ENCODE results near the gene CD2AP.

Gene CD2AP

DNA sequence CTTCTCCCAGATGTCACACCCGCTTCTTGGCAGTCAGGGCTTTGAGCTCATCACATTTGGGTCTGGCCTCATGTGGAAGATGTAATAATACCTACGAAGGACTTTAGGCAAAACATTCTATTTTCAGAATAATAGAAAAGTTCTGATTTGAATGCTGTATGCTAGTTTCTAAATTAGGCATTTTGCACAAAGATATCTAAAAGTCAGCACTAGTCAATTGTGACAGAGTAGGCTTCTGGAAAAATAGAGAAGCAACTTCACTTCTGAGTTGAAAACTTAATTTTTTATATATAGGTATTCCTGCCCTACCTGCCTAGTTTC, 38.3 kb upstream of the CD2AP start:
- TF ChIP-seq SIN3A (IDR thresholded peaks at IDR 0.05; ENCODE audit: borderline replicate concordance, insufficient read depth, low read length), result no peak
- TF ChIP-seq FOXP2 (optimal IDR thresholded peaks at IDR 0.05; ENCODE audit: borderline replicate concordance, extremely low read depth, extremely low read length, insufficient read depth), result no peak
- TF ChIP-seq POLR2AphosphoS5 (IDR thresholded peaks at IDR 0.05; ENCODE audit: low read depth, low read length), result no peak

DNA sequence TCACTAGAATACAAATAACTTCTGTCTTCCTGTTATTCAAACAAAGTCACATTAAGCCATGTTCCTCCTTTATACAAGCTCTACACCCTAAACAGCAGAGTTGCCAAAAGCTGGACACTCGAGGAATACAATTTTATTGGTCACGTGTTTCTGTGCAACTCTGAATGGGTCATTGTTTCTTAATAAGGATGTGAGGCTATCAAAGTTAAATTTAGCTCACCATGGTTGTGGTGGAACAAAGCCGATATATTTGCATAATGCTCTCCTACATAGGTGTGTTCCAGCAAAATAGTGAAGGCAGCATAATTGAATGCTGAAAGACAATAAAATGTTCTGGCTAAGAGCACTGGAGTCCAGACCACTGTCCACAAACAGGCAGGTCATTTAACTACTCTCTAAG, 36.9 kb upstream of the CD2AP start:
- TF ChIP-seq, protein P1, sequence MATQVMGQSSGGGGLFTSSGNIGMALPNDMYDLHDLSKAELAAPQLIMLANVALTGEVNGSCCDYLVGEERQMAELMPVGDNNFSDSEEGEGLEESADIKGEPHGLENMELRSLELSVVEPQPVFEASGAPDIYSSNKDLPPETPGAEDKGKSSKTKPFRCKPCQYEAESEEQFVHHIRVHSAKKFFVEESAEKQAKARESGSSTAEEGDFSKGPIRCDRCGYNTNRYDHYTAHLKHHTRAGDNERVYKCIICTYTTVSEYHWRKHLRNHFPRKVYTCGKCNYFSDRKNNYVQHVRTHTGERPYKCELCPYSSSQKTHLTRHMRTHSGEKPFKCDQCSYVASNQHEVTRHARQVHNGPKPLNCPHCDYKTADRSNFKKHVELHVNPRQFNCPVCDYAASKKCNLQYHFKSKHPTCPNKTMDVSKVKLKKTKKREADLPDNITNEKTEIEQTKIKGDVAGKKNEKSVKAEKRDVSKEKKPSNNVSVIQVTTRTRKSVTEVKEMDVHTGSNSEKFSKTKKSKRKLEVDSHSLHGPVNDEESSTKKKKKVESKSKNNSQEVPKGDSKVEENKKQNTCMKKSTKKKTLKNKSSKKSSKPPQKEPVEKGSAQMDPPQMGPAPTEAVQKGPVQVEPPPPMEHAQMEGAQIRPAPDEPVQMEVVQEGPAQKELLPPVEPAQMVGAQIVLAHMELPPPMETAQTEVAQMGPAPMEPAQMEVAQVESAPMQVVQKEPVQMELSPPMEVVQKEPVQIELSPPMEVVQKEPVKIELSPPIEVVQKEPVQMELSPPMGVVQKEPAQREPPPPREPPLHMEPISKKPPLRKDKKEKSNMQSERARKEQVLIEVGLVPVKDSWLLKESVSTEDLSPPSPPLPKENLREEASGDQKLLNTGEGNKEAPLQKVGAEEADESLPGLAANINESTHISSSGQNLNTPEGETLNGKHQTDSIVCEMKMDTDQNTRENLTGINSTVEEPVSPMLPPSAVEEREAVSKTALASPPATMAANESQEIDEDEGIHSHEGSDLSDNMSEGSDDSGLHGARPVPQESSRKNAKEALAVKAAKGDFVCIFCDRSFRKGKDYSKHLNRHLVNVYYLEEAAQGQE (IDR thresholded peaks at IDR 0.05; ENCODE audit: insufficient read depth in 1 of 2, low read depth in 2 of 2, low read length in 2 of 2), result no peak
- TF ChIP-seq TAF1 (IDR thresholded peaks at IDR 0.05; ENCODE audit: borderline replicate concordance, insufficient read depth, low read length) (no peak), SIN3A (IDR thresholded peaks at IDR 0.05; ENCODE audit: borderline replicate concordance, insufficient read depth, low read length) (no peak), POLR2AphosphoS5 (IDR thresholded peaks at IDR 0.05; ENCODE audit: low read depth, low read length) (no peak), FOXP2 (optimal IDR thresholded peaks at IDR 0.05; ENCODE audit: borderline replicate concordance, extremely low read depth, extremely low read length, insufficient read depth) (no peak)

DNA sequence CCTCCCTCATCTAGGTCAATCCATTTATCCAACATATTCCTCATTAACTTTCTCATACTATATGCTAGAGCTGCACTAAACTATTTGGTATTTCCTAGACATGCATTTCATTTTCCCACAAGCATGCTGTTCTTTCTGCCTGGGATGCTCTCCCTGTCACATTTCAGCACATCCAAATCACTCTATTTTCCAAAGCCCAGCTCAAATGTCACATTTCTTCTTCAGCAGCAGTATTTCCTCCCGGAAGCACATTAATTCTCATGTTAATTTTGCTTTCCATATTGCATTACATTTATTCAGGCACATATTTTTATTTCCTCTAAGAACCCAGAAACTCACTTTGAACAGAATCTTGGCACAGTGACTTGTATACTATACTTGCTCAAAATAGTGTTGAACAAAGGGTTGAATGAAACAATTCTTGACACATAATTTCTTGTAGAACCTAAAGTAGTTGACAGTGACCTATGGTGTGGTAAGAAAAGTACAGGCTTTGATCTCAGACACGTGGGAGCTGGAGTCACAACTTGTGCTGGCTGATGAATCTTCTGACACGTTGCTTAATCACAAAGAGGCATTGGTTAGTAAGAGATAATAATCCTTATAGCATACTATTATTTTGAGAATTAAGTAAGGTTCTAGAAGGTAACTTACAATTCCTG, 30.8 kb upstream of the CD2AP start:
- TF ChIP-seq TAF1 (IDR thresholded peaks at IDR 0.05; ENCODE audit: borderline replicate concordance, insufficient read depth, low read length), result no peak
- TF ChIP-seq SIN3A (IDR thresholded peaks at IDR 0.05; ENCODE audit: borderline replicate concordance, insufficient read depth, low read length), result no peak
- TF ChIP-seq, protein P1 (IDR thresholded peaks at IDR 0.05; ENCODE audit: insufficient read depth in 1 of 2, low read depth in 2 of 2, low read length in 2 of 2), result no peak
- no peak for TF ChIP-seq POLR2AphosphoS5 (IDR thresholded peaks at IDR 0.05; ENCODE audit: low read depth, low read length)
- TF ChIP-seq FOXP2 (optimal IDR thresholded peaks at IDR 0.05; ENCODE audit: borderline replicate concordance, extremely low read depth, extremely low read length, insufficient read depth), result no peak

DNA sequence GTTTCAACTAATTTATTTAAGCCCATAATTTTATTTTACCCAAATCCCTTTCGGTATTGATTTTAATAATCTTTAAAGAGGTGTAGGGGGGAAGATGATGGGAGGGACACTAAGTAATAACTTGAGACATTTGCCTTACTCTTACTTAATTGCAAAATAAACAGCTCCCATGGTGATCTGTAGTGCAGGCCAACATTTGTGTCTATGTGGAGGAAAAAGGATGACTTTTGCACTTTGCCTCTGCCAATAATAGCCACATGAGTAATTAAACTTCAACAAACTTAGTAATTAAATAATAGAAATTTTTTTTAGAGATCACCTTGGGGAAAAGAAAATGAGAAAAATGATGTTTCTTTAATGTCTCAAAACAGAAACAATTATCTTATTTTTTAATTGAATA, 29.9 kb upstream of the CD2AP start:
- TF ChIP-seq SIN3A (IDR thresholded peaks at IDR 0.05; ENCODE audit: borderline replicate concordance, insufficient read depth, low read length), result no peak
- TF ChIP-seq, protein P1 (IDR thresholded peaks at IDR 0.05; ENCODE audit: insufficient read depth in 1 of 2, low read depth in 2 of 2, low read length in 2 of 2), result no peak
- TF ChIP-seq FOXP2 (optimal IDR thresholded peaks at IDR 0.05; ENCODE audit: borderline replicate concordance, extremely low read depth, extremely low read length, insufficient read depth), result no peak
- no peak for TF ChIP-seq TAF1 (IDR thresholded peaks at IDR 0.05; ENCODE audit: borderline replicate concordance, insufficient read depth, low read length)
- TF ChIP-seq POLR2AphosphoS5 (IDR thresholded peaks at IDR 0.05; ENCODE audit: low read depth, low read length), result no peak

DNA sequence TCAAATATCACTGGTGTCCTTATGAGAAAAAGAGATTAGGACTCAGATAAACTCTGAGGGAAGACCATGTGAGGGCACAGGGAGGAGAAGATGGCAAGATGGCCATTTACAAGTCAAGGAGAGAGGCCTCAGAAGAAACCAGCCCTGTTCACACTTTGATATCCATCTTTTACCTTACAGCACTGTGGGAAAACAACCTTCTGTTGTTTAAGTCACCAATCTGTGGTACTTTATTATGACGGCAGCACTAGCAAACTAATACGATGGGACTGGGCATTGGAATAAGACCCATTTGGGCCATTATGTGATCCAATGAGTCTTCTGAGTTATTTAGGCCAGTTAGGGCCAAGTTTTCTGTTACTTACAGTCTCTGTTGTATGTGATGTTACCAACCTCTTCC, 26.4 kb upstream of the CD2AP start:
- no peak for TF ChIP-seq FOXP2 (optimal IDR thresholded peaks at IDR 0.05; ENCODE audit: borderline replicate concordance, extremely low read depth, extremely low read length, insufficient read depth)
- TF ChIP-seq TAF1 (IDR thresholded peaks at IDR 0.05; ENCODE audit: borderline replicate concordance, insufficient read depth, low read length), result no peak
- TF ChIP-seq POLR2AphosphoS5 (IDR thresholded peaks at IDR 0.05; ENCODE audit: low read depth, low read length), result no peak
- TF ChIP-seq SIN3A (IDR thresholded peaks at IDR 0.05; ENCODE audit: borderline replicate concordance, insufficient read depth, low read length), result no peak
- TF ChIP-seq, protein P1 (IDR thresholded peaks at IDR 0.05; ENCODE audit: insufficient read depth in 1 of 2, low read depth in 2 of 2, low read length in 2 of 2), result no peak

Measured in PFSK-1 (cell line).